Memory B cell (primary cell): ENCODE measurements around the gene NOTO.
"Not testable (repeated sequence)": the region's sequence is repeated elsewhere in the genome, so short reads cannot be mapped to it uniquely, and the experiment has no call there.

Experiments used
- ATAC-seq: fragments of 150-1000 bp; cut with Tn5 transposase; 2 replicates; pipeline ENCODE4 v1.10.0; 2021; ENCODE audit warnings: low read depth, mild to moderate bottlenecking, moderate library complexity
- DNase-seq, 2 donors: peaks; one replicate each; pipeline ENCODE4 v3.0.0; 2022; ENCODE audit warnings: low spot score in 2 of 2
- H3K27ac Mint-ChIP-seq: one replicate; pipeline ENCODE4 v1.8.0; 2022; ENCODE audit warnings: mild to moderate bottlenecking, moderate library complexity, mixed read lengths
- H3K27me3 Mint-ChIP-seq: one replicate; pipeline ENCODE4 v1.8.0; 2022; ENCODE audit warnings: mixed read lengths
- H3K36me3 Mint-ChIP-seq: one replicate; pipeline ENCODE4 v1.8.0; 2022; ENCODE audit warnings: mild to moderate bottlenecking, mixed read lengths
- H3K4me1 Mint-ChIP-seq: one replicate; pipeline ENCODE4 v1.8.0; 2022; ENCODE audit warnings: mixed read lengths
- H3K4me3 Mint-ChIP-seq: one replicate; pipeline ENCODE4 v1.8.0; 2022; ENCODE audit warnings: mild to moderate bottlenecking, moderate library complexity, mixed read lengths
- H3K9me3 Mint-ChIP-seq: one replicate; pipeline ENCODE4 v1.8.0; 2022; ENCODE audit warnings: mixed read lengths

Gene NOTO

GRCh38 chr2:73176205-73176880, 26.0 kb upstream of the NOTO start:
- Mint-ChIP-seq H3K4me3 (peak overlapping the region; percentile 92), H3K27ac (peak overlapping the region; percentile 38), H3K9me3 (no peaks in the 10 kb centered on the region), H3K4me1 (peaks cover 13% of the 10 kb centered on the region), H3K27me3 (peaks cover 19% of the 10 kb centered on the region), H3K36me3 (no peaks in the 10 kb centered on the region)
- DNase-seq (no peak), ATAC-seq (no peak)

DNA sequence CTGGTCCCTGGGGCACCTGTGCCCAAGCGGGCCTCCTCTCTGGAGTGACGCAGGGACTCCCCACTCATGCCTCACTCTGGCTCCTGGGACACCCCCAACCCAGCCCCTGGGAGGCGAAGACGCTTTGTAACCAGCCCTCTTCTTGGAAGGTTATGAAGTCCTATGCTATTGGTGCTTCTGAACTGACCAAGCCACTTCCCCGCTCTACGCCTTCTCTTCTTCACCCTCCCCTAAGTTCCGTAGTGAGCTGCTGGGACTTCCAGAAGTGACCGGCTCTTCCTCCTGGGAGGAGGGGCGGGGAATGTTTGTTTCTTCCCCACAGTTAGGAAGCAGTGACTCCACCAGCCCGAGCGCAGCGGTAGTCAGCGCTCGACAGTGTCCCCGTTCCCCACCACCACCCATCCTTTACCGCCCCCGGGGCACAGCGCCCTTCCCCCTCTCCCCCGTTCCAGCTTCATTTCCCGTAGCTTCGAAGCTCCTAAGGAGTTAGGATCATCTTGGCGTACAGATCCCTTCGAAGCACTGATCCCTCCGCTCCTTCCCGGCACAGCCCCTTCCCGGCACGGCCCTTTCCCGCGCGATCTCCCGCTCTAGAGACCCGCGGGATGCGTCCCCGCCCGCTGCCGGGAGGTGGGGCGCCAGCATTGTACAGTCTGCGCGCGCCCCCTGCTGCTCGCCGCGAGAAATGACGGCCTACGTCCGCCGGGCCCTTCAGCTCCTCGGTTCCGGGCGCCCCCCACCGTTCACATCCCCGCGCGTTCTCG, 25.3 kb upstream of the NOTO start:
- Mint-ChIP-seq H3K27me3 (peaks cover 17% of the 10 kb centered on the region), H3K27ac (peak overlapping the region; percentile 84), H3K9me3 (no peaks in the 10 kb centered on the region), H3K4me1 (peaks cover 13% of the 10 kb centered on the region), H3K4me3 (peak overlapping the region; percentile 92), H3K36me3 (no peaks in the 10 kb centered on the region)
- peak; percentile 85 for ATAC-seq
- DNase-seq = peak; percentile 88 to 95

GRCh38 chr2:73177645-73178255, 24.6 kb upstream of the NOTO start:
- Mint-ChIP-seq H3K4me3 (peak overlapping the region; percentile 92), H3K9me3 (no peaks in the 10 kb centered on the region), H3K27ac (peak overlapping the region; percentile 84), H3K4me1 (peaks cover 13% of the 10 kb centered on the region), H3K36me3 (no peaks in the 10 kb centered on the region), H3K27me3 (peaks cover 16% of the 10 kb centered on the region)
- DNase-seq = peak in 1 of 2 donors; percentile 29
- peak; percentile 5 for ATAC-seq

GRCh38 chr2:73185965-73186364, 16.4 kb upstream of the NOTO start:
- peaks cover 3% of the 10 kb centered on the region for H3K36me3 Mint-ChIP-seq
- peaks cover 9% of the 10 kb centered on the region for H3K27me3 Mint-ChIP-seq
- no peaks in the 10 kb centered on the region for H3K9me3 Mint-ChIP-seq
- H3K4me1 Mint-ChIP-seq = no peaks in the 10 kb centered on the region
- no peak overlapping the region for H3K27ac Mint-ChIP-seq
- DNase-seq = no peak
- ATAC-seq = no peak
- no peak overlapping the region for H3K4me3 Mint-ChIP-seq

GRCh38 chr2:73187549-73187948, 14.8 kb upstream of the NOTO start:
- H3K4me1 Mint-ChIP-seq = no peaks in the 10 kb centered on the region
- H3K27me3 Mint-ChIP-seq = peaks cover 12% of the 10 kb centered on the region
- ATAC-seq = no peak
- no peak for DNase-seq
- no peak overlapping the region for H3K4me3 Mint-ChIP-seq
- H3K27ac Mint-ChIP-seq = no peak overlapping the region
- peaks cover 3% of the 10 kb centered on the region for H3K36me3 Mint-ChIP-seq
- no peaks in the 10 kb centered on the region for H3K9me3 Mint-ChIP-seq

GRCh38 chr2:73197579-73197978, 4.8 kb upstream of the NOTO start:
- H3K27ac Mint-ChIP-seq = no peak overlapping the region
- no peaks in the 10 kb centered on the region for H3K4me1 Mint-ChIP-seq
- no peak overlapping the region for H3K4me3 Mint-ChIP-seq
- peaks cover 18% of the 10 kb centered on the region for H3K27me3 Mint-ChIP-seq
- H3K9me3 Mint-ChIP-seq = peaks cover 4% of the 10 kb centered on the region
- peaks cover 4% of the 10 kb centered on the region for H3K36me3 Mint-ChIP-seq
- ATAC-seq (no peak), DNase-seq (no peak)

- ATAC-seq = not testable (repeated sequence)
Observed at GRCh38 chr2:73200281-73200680, 2.1 kb upstream of the NOTO start.

DNA sequence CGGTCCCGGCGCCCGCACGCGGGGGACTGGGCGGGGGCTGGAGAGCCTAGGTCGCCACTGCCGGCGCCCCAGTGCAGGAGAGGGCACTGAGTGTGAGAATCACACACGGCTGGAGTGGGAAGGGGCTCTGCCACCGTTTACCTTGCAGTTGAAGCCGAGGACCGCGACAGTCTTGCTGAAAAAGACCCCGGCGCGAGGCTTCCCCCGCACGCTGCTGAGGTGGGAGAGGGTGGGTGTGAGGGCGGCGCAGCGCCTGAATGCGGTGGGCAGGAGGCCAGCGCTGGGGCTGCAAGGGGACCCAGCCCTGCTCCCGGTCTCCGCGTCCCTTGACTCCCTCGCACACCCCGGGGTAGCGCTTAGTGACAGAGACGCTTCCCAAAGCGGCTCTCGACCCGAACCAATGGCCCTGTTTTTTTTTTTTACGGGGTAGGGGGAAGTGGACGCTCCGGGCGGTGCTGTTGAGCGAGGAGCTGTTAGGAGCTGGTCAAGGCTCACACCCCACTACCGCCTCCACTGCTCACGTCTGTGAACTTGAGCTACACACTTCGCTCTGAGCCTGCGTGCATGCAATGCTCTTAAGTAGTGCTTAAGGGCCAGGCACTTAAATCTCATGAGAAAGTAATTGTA, 794 bp downstream of the NOTO start:
- peaks cover 28% of the 10 kb centered on the region for H3K27me3 Mint-ChIP-seq
- peak overlapping the region; percentile 68 for H3K4me3 Mint-ChIP-seq
- H3K36me3 Mint-ChIP-seq = no peaks in the 10 kb centered on the region
- no peak for ATAC-seq
- H3K4me1 Mint-ChIP-seq = no peaks in the 10 kb centered on the region
- H3K27ac Mint-ChIP-seq = no peak overlapping the region
- peak in 1 of 2 donors; percentile 22 for DNase-seq
- peaks cover 2% of the 10 kb centered on the region for H3K9me3 Mint-ChIP-seq

More at GRCh38 chr2:73200281-73200680, 2.1 kb upstream of the NOTO start:
- not testable (repeated sequence) for H3K36me3 Mint-ChIP-seq, H3K27ac Mint-ChIP-seq, DNase-seq, H3K4me1 Mint-ChIP-seq, H3K4me3 Mint-ChIP-seq, H3K9me3 Mint-ChIP-seq
- peaks cover 25% of the 10 kb centered on the region for H3K27me3 Mint-ChIP-seq

DNA sequence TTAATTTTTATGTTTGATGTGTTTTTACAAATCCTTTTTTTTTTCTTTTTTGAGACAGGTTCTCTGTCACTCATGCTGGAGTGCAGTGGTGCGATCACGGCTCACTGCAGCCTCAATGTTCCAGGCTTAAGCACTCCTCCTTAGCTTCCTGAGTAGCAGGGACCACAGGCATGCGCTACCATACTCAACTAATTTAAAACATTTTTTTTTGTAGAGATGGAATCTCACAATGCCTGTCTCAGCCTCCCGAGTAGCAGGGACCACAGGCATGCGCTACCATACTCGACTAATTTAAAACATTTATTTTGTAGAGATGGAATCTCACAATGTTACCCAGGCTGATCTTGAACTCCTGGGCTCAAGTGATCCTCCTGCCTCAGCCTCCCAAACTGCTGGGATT, 3.2 kb downstream of the NOTO start:
- ATAC-seq (no peak), DNase-seq (no peak)
- peaks cover 31% of the 10 kb centered on the region for H3K27me3 Mint-ChIP-seq
- no peaks in the 10 kb centered on the region for H3K36me3 Mint-ChIP-seq
- H3K27ac Mint-ChIP-seq = no peak overlapping the region
- peaks cover 2% of the 10 kb centered on the region for H3K9me3 Mint-ChIP-seq
- no peak overlapping the region for H3K4me3 Mint-ChIP-seq
- H3K4me1 Mint-ChIP-seq = no peaks in the 10 kb centered on the region

DNA sequence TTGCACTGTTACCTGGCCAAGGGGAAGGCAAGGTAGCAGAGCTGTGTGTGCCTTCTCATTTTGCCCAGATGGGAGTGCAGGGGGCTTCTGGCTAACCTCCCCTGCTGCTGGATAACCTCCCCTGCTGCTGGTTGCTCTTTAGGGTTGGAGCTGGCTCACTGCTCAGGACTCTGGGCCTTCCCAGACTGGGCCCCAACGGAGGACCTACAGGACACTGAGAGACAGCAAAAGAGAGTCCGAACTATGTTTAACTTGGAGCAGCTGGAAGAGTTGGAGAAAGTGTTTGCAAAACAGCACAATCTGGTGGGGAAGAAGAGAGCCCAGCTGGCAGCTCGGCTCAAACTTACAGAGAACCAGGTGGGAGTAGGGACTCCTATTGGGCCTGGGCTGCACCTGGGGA, 5.9 kb downstream of the NOTO start:
- Mint-ChIP-seq H3K4me1 (peaks cover 3% of the 10 kb centered on the region), H3K27me3 (peaks cover 24% of the 10 kb centered on the region), H3K27ac (no peak overlapping the region), H3K4me3 (no peak overlapping the region), H3K36me3 (no peaks in the 10 kb centered on the region), H3K9me3 (no peaks in the 10 kb centered on the region)
- ATAC-seq = no peak
- DNase-seq = no peak

DNA sequence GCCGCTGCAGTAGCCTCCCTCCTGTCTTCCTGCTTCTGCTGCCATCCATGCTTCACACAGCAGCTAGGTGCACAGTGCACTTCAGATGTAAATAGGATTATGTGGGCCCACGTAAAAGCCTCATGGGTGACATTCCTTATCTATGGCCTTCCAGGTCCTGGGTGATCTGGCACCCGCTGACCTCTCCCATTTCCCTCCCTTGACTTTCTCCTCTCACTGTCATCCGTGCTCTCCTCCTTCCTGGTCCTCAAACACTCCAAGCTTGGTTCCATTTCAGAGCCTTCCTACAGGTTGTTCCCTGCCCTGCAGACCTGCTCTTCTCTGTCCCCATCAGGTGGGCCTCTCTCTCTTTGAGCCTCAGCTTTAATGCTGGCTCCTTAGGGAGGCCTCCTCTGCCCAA, 7.6 kb downstream of the NOTO start:
- peaks cover 18% of the 10 kb centered on the region for H3K27me3 Mint-ChIP-seq
- H3K27ac Mint-ChIP-seq = no peak overlapping the region
- no peaks in the 10 kb centered on the region for H3K9me3 Mint-ChIP-seq
- peaks cover 13% of the 10 kb centered on the region for H3K4me1 Mint-ChIP-seq
- DNase-seq (no peak), ATAC-seq (no peak)
- H3K36me3 Mint-ChIP-seq = no peaks in the 10 kb centered on the region
- no peak overlapping the region for H3K4me3 Mint-ChIP-seq

- no peak overlapping the region for H3K27ac Mint-ChIP-seq
- H3K36me3 Mint-ChIP-seq = no peaks in the 10 kb centered on the region
- H3K9me3 Mint-ChIP-seq = no peaks in the 10 kb centered on the region
- no peak overlapping the region for H3K4me3 Mint-ChIP-seq
- ATAC-seq (no peak), DNase-seq (no peak)
- peaks cover 19% of the 10 kb centered on the region for H3K4me1 Mint-ChIP-seq
- H3K27me3 Mint-ChIP-seq = peaks cover 17% of the 10 kb centered on the region
Observed at GRCh38 chr2:73210696-73211095, 8.3 kb downstream of the NOTO start.

GRCh38 chr2:73212098-73212447, 9.7 kb downstream of the NOTO start:
- no peak overlapping the region for H3K4me3 Mint-ChIP-seq
- H3K27ac Mint-ChIP-seq = no peak overlapping the region
- H3K4me1 Mint-ChIP-seq = peaks cover 19% of the 10 kb centered on the region
- H3K27me3 Mint-ChIP-seq = peaks cover 14% of the 10 kb centered on the region
- H3K36me3 Mint-ChIP-seq = no peaks in the 10 kb centered on the region
- DNase-seq (no peak), ATAC-seq (no peak)
- no peaks in the 10 kb centered on the region for H3K9me3 Mint-ChIP-seq
